GM18502 (cell line): ENCODE measurements around the gene ZNF592.

ENCODE experiments used
- ATAC-seq: cut with Tn5 transposase; IDR thresholded peaks from one replicate; pipeline ENCODE4 v1.9.1; 2021; ENCODE audit warnings: mild to moderate bottlenecking; ENCODE audit not compliant: unreplicated experiment, poor library complexity

ZNF592 gene

DNA sequence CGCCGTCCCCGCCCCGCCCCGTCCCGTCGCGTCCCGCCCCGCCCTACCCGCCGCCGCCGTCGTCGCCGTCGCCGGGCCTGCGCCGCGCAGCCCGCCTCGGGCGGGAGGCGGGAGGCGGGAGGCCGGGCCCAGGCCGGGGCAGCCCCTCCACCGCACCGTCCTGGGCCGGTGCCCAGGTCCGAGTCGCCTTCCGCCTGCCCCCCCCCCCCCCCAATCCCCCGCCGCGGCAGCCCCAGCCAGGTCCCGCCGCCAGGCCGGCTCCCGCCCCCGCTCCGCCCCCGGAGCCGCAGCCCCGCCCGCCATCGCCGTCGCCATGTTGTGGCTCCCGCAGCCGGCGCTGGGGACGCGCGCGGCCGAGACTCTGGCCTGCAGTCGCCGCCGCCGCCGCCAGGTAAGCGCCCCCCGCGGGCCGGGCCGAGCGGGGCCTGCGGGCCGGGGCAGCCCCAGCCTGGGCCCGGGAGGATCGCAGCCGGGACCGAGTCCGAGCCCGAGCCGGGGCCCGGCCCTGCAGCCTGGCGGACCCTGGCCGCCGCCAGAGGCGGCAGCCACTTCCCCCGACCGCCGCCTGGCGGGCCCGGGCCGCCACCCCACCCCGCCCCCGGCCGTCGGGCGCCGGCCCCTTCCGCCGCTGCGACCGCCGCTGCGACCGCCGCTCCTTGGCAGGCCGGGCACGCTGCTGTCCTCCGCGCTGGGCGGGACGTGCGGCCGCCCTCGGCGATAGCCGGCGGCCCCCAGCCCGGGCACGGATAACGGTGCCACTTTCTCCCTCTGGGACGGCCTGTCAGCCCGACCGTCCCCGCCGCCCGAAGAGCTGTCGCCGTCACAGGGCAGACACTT lies at the start of gene ZNF592:
Gene ZNF592, plus strand, starts transcription at position 319 of the 837 bp plus-strand sequence. CDS start 34,084 bp downstream, outside the sequence.
- peak; percentile 57 for ATAC-seq

- ATAC-seq: no peak
Measured at GRCh38 chr15:84699538-84700191, 48.7 kb upstream of the ZNF592 start.

- ATAC-seq: no peak
Measured at GRCh38 chr15:84702961-84703482, 45.4 kb upstream of the ZNF592 start.

GRCh38 chr15:84703808-84704207 lies 44.6 kb upstream of the ZNF592 start:
- ATAC-seq: no peak

- ATAC-seq: no peak
Measured at GRCh38 chr15:84714372-84714771, 34.0 kb upstream of the ZNF592 start.

DNA sequence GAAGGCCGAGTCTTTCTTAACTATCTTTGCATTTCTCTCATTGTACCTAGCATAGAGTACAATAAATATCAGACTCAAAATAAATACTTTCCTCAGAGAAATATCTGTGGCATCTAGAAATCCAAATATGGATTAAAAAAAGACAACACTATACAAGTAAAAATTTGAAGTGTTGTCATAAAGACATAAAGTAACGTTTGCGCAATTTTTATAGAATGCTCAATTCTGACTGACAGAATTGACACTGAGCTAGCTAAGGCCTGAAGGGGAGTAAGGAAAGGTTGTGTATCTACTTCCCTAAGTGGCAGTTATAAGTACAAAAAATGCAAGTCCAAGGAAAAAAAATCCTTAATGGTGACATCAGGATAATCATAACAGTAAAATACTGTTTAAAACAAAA lies 33.6 kb upstream of the ZNF592 start:
- ATAC-seq: no peak

DNA sequence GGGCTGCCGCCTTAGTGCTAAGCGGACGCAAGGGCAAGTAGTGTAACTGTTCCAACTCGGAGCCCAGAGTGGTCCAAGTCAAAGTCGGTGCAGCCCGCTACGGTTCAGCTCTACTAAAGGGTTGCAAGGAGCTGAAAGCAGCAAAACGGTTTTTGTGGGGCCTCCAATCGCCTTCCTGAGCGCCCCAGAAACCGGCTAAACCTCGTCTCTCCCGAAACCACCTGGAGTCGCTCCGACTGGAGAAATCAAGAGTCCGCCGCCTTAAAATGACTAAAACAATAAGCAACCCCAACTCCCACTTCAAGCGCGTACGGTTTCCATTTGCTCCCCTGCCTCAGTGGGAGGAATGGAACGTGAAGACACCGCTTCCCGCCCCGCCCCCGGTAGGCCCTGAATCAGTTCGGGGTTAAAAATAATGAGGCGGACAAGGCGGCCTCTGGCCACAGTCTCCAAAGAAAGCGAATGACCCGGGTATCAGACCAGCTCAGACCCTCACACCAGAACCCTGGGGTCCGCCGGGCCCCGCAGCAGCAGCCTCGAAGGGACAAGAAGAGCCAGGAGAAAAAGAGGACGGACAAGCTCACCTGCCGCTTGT lies 32.9 kb upstream of the ZNF592 start:
- no peak for ATAC-seq

GRCh38 chr15:84716036-84716732 lies 32.2 kb upstream of the ZNF592 start, which contains the start of gene SEC11A:
Gene SEC11A, minus strand, starts transcription at chr15:84716139. Its CDS starts 64 bp downstream, at chr15:84716075.
- ATAC-seq: peak; percentile 96

GRCh38 chr15:84721371-84721770 lies 27.0 kb upstream of the ZNF592 start:
- ATAC-seq: no peak

GRCh38 chr15:84722628-84723027 lies 25.8 kb upstream of the ZNF592 start:
- no peak for ATAC-seq

DNA sequence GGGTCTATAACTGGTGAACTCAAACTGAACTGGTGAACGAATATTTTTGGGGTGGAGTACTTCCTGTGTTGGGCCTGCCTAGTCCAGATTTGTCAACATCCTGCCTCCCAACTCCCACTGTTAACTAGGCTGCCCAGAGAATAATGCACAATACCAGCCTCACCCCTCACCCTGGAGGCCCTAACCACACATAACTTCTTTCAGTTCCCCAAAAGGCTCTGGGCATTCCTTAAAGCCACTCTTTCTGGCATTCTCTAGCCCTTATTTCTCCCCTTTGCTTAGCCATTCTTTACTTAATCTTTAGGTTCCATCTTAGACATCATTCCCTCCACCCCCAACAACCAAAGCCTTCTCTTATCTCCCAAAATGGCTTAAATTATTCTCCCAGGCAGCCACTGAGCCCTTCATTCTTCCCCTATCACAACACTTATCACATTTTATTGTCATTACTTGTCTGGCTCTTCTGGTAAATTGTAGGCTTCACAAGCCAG lies 23.3 kb upstream of the ZNF592 start:
- ATAC-seq: peak; percentile 78

DNA sequence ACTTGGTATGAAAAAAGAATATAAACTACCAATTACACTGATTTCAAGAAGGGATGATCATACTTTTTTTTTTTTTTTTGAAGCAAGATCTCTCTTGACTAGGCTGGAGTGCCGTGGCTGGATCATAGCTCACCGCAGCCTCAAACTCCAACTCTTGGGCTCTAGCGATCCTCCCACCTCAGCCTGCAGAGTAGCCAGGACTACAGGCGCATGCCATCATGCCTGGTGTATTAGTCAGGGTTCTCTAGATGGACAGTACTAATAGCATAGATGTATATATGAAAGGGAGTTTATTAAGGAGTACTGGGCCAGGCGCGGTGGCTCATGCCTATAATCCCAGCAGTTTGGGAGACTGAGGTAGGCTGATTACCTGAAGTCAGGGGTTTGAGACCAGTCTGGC lies 21.0 kb upstream of the ZNF592 start:
- ATAC-seq: no peak

DNA sequence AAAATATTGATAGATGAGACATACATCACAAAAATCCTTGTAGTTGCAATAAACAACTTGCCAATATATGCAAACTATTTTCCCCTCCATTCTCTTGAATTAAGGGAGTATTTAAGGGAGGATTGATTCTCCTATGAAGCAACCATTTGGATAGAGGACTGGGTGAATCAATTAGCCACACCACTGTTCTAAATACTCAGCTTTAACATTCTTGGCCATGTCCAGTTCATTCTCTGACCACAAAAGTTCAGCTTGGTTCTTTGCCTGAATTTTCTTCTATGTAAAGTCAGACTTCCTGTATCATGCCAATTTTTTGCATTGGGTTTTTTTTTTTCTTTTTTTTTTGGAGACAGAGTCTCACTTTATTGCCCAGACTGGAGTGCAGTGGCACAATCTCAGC lies 16.6 kb upstream of the ZNF592 start:
- ATAC-seq: no peak

GRCh38 chr15:84734794-84735479 lies 13.5 kb upstream of the ZNF592 start:
- ATAC-seq: peak; percentile 76

DNA sequence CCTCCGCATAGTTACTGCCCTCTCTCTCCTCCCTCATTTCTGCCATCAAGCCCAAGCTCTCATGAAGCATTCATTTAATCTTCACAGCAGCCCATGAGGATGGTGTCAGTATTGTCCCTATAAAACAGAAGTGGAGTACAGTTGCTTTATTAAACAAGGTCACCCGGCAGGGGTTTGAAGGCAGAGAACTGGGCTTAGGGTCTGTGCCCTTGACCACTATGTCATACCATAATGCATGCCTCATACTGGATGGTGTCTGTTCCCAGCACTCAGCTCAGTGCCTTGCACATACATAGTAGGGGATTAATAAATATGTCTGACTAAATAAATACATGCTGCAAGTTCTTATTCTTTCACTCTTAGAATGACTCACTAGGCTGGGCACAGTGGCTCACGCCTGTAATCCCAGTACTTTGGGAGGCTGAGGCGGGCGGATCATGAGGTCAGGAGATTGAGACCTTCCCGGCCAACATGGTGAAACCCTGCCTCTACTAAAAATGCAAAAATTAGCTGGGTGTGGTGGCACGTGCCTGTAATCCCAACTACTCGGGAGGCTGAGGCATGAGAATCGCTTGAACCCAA lies 12.8 kb upstream of the ZNF592 start:
- ATAC-seq: peak; percentile 37

- ATAC-seq: peak; percentile 59
Measured at GRCh38 chr15:84736375-84736774, 12.0 kb upstream of the ZNF592 start.

- no peak for ATAC-seq
Measured at GRCh38 chr15:84737005-84737404, 11.4 kb upstream of the ZNF592 start.

DNA sequence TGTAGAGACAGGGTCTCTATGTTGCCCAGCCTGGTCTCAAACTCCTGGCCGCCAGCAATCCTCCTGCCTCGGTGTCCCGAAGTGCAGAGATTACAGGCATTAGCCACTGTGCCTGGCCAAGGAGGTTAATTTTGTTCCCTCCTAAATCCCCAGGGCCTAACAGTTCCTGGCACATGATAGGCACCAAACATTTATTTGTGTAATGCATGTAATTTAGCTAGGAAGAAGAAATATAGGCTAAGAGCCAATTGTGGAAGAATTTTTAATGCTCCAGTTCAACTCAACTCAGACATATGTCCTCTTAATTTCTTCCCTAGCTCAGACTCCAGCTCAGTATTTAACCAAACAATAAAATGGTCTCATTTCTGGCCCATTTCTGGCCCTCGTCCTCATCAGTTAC lies 7.7 kb upstream of the ZNF592 start:
- no peak for ATAC-seq

- ATAC-seq: no peak
Measured at GRCh38 chr15:84741121-84741520, 7.3 kb upstream of the ZNF592 start.
